ENCODE data around the gene GDAP2.

GDAP2 gene

DNA sequence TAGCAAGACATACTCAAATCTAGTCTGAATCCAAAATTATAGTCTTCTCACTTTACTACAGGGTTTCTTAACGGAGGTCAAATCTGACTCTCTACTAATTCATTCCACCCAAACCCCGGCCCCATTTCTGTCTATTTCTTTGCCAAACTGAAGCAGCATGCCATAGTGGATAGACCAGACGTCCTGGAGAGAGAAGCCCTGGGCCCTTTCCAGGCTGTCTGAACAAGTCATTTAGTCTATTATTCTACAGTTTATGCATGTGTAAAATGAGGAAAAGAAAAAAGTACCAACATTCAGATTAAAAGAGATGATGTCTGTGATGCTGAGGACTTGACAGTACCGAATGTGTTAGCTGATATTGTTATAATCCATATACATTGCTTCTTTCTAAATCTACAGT is 95.0 kb downstream of the GDAP2 start:
- no peaks in the 10 kb centered on the region for H3K4me1 ChIP-seq (ENCODE audit: control extremely low read depth in 1 of 4, control insufficient read depth in 4 of 4, insufficient read depth in 4 of 4, low read length in 3 of 4)
- H3K36me3 ChIP-seq (ENCODE audit: control insufficient read depth in 4 of 4, insufficient read depth in 4 of 4, low read length in 3 of 4) = no peaks in the 10 kb centered on the region
- CTCF ChIA-PET = interaction anchor here (1.1 to 1.7 kb wide), 3 partner anchors 9 to 15 kb away, joined by 3 to 4 read pairs (median 3); no protein-coding TSS in a partner anchor
- H3K9me3 ChIP-seq (ENCODE audit: control extremely low read depth in 1 of 5, control insufficient read depth in 4 of 5, insufficient read depth in 2 of 5, low read depth in 1 of 5, low read length in 4 of 5) = no peaks in the 10 kb centered on the region
- no peak overlapping the region for H3K4me3 ChIP-seq (ENCODE audit: control insufficient read depth in 1 of 7, extremely low read depth in 1 of 7, insufficient read depth in 4 of 7, low read depth in 2 of 7, low read length in 6 of 7)
- 100% methylated on average over 2 of the region's 4 CpGs for WGBS (ENCODE audit: insufficient coverage)
- H3K27ac ChIP-seq (ENCODE audit: insufficient read depth in 1 of 2, low read depth in 1 of 2, low read length in 2 of 2, poor library complexity in 1 of 2, severe bottlenecking in 2 of 2) = no peak overlapping the region
- DNase-seq = no peak
- H3K27me3 ChIP-seq (replicated peaks in 2 of 5; ENCODE audit: control insufficient read depth in 4 of 5, insufficient read depth in 5 of 5, low read length in 4 of 5) = no peaks in the 10 kb centered on the region
- POLR2A ChIA-PET = no interaction called here

DNA sequence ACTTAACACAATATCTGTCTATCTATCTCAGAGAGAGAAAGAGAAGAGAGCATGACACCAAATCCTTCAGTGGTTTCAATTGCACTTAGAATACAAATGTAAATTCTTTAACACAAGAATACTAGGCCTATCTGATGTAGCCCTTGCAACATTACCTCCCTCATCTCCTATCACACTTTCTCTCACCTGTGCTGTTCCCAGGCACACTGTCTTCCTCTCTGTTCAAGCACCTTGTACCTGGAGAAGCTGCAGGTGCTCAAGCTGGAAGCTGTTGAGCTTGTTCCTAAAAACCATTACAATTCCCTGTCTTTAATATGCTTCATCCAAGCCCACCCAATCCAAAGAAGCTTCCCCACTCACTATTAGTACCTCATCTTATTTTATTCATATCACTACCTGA is 97.0 kb downstream of the GDAP2 start:
- H3K27ac ChIP-seq (ENCODE audit: insufficient read depth in 1 of 2, low read depth in 1 of 2, low read length in 2 of 2, poor library complexity in 1 of 2, severe bottlenecking in 2 of 2) = no peak overlapping the region
- H3K27me3 ChIP-seq (replicated peaks in 2 of 5; ENCODE audit: control insufficient read depth in 4 of 5, insufficient read depth in 5 of 5, low read length in 4 of 5) = no peaks in the 10 kb centered on the region
- no peaks in the 10 kb centered on the region for H3K36me3 ChIP-seq (ENCODE audit: control insufficient read depth in 4 of 4, insufficient read depth in 4 of 4, low read length in 3 of 4)
- no peak overlapping the region for H3K4me3 ChIP-seq (ENCODE audit: control insufficient read depth in 1 of 7, extremely low read depth in 1 of 7, insufficient read depth in 4 of 7, low read depth in 2 of 7, low read length in 6 of 7)
- CTCF ChIA-PET = no interaction called here
- no peaks in the 10 kb centered on the region for H3K4me1 ChIP-seq (ENCODE audit: control extremely low read depth in 1 of 4, control insufficient read depth in 4 of 4, insufficient read depth in 4 of 4, low read length in 3 of 4)
- no peaks in the 10 kb centered on the region for H3K9me3 ChIP-seq (ENCODE audit: control extremely low read depth in 1 of 5, control insufficient read depth in 4 of 5, insufficient read depth in 2 of 5, low read depth in 1 of 5, low read length in 4 of 5)
- no peak for DNase-seq
- POLR2A ChIA-PET = no interaction called here

GRCh38 chr1:117830222-117830621 is 99.2 kb downstream of the GDAP2 start:
- H3K27me3 ChIP-seq (replicated peaks in 2 of 5; ENCODE audit: control insufficient read depth in 4 of 5, insufficient read depth in 5 of 5, low read length in 4 of 5) = no peaks in the 10 kb centered on the region
- H3K4me3 ChIP-seq (ENCODE audit: control insufficient read depth in 1 of 7, extremely low read depth in 1 of 7, insufficient read depth in 4 of 7, low read depth in 2 of 7, low read length in 6 of 7) = no peak overlapping the region
- H3K4me1 ChIP-seq (ENCODE audit: control extremely low read depth in 1 of 4, control insufficient read depth in 4 of 4, insufficient read depth in 4 of 4, low read length in 3 of 4) = no peaks in the 10 kb centered on the region
- no peak for DNase-seq
- CTCF ChIA-PET = no interaction called here
- no peaks in the 10 kb centered on the region for H3K36me3 ChIP-seq (ENCODE audit: control insufficient read depth in 4 of 4, insufficient read depth in 4 of 4, low read length in 3 of 4)
- 97% methylated on average over 4 of the region's 4 CpGs for WGBS (ENCODE audit: insufficient coverage)
- POLR2A ChIA-PET = no interaction called here
- H3K27ac ChIP-seq (ENCODE audit: insufficient read depth in 1 of 2, low read depth in 1 of 2, low read length in 2 of 2, poor library complexity in 1 of 2, severe bottlenecking in 2 of 2) = no peak overlapping the region
- H3K9me3 ChIP-seq (ENCODE audit: control extremely low read depth in 1 of 5, control insufficient read depth in 4 of 5, insufficient read depth in 2 of 5, low read depth in 1 of 5, low read length in 4 of 5) = no peaks in the 10 kb centered on the region

- Histone ChIP-seq H3K9me3 (ENCODE audit: control extremely low read depth in 1 of 5, control insufficient read depth in 4 of 5, insufficient read depth in 2 of 5, low read depth in 1 of 5, low read length in 4 of 5) (no peaks in the 10 kb centered on the region), H3K27me3 (replicated peaks in 2 of 5; ENCODE audit: control insufficient read depth in 4 of 5, insufficient read depth in 5 of 5, low read length in 4 of 5) (no peaks in the 10 kb centered on the region), H3K4me1 (ENCODE audit: control extremely low read depth in 1 of 4, control insufficient read depth in 4 of 4, insufficient read depth in 4 of 4, low read length in 3 of 4) (no peaks in the 10 kb centered on the region), H3K27ac (ENCODE audit: insufficient read depth in 1 of 2, low read depth in 1 of 2, low read length in 2 of 2, poor library complexity in 1 of 2, severe bottlenecking in 2 of 2) (no peak overlapping the region), H3K4me3 (ENCODE audit: control insufficient read depth in 1 of 7, extremely low read depth in 1 of 7, insufficient read depth in 4 of 7, low read depth in 2 of 7, low read length in 6 of 7) (no peak overlapping the region), H3K36me3 (ENCODE audit: control insufficient read depth in 4 of 4, insufficient read depth in 4 of 4, low read length in 3 of 4) (no peaks in the 10 kb centered on the region)
- ChIA-PET POLR2A (no interaction called here), CTCF (no interaction called here)
- no CpG with 5 or more reads among the region's 4 CpGs for WGBS (ENCODE audit: insufficient coverage)
- DNase-seq = no peak
These were observed 101.2 kb downstream of the GDAP2 start for GRCh38 chr1:117828201-117828600.

DNA sequence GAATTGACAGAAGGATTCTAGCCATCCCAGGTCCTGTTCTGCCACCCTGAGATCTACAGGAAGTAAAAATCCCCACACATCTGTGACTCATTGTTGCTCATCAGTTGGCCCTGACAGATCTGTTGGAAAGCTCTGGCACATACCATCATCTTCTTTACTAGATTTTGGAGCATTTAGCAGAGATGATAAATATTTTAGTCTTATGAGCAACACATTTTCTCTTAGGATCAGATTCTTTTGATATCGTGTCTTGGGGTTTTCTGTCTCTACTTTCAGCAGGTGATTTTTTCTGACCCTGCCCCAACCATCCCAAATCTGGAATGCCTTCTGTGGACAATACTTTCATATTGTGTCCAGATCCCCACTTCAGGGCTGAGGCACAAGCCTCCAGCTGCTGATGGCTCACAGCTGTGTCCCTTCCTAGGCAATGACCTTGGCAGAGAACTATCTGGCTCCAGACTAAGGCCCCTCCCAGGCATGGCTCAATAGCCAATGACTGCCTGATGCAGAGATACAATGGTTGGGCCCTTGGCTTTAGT is 102.8 kb downstream of the GDAP2 start:
- Histone ChIP-seq H3K36me3 (ENCODE audit: control insufficient read depth in 4 of 4, insufficient read depth in 4 of 4, low read length in 3 of 4) (no peaks in the 10 kb centered on the region), H3K9me3 (ENCODE audit: control extremely low read depth in 1 of 5, control insufficient read depth in 4 of 5, insufficient read depth in 2 of 5, low read depth in 1 of 5, low read length in 4 of 5) (peaks cover 0 to 3% (median 1%) of the 10 kb centered on the region in 5 experiments), H3K27ac (ENCODE audit: insufficient read depth in 1 of 2, low read depth in 1 of 2, low read length in 2 of 2, poor library complexity in 1 of 2, severe bottlenecking in 2 of 2) (no peak overlapping the region), H3K27me3 (replicated peaks in 2 of 5; ENCODE audit: control insufficient read depth in 4 of 5, insufficient read depth in 5 of 5, low read length in 4 of 5) (no peaks in the 10 kb centered on the region), H3K4me1 (ENCODE audit: control extremely low read depth in 1 of 4, control insufficient read depth in 4 of 4, insufficient read depth in 4 of 4, low read length in 3 of 4) (no peaks in the 10 kb centered on the region), H3K4me3 (ENCODE audit: control insufficient read depth in 1 of 7, extremely low read depth in 1 of 7, insufficient read depth in 4 of 7, low read depth in 2 of 7, low read length in 6 of 7) (no peak overlapping the region)
- no peak for DNase-seq
- CTCF ChIA-PET = interaction anchor here (1.1 kb wide), 1 partner anchor 11 kb away, joined by 3 read pairs; no protein-coding TSS in a partner anchor
- WGBS (ENCODE audit: insufficient coverage) = 100% methylated on average over 1 of the region's 1 CpG
- POLR2A ChIA-PET = no interaction called here

- no peak overlapping the region for H3K27ac ChIP-seq (ENCODE audit: insufficient read depth in 1 of 2, low read depth in 1 of 2, low read length in 2 of 2, poor library complexity in 1 of 2, severe bottlenecking in 2 of 2)
- POLR2A ChIA-PET = no interaction called here
These were observed 103.3 kb downstream of the GDAP2 start for GRCh38 chr1:117826119-117826518.

DNA sequence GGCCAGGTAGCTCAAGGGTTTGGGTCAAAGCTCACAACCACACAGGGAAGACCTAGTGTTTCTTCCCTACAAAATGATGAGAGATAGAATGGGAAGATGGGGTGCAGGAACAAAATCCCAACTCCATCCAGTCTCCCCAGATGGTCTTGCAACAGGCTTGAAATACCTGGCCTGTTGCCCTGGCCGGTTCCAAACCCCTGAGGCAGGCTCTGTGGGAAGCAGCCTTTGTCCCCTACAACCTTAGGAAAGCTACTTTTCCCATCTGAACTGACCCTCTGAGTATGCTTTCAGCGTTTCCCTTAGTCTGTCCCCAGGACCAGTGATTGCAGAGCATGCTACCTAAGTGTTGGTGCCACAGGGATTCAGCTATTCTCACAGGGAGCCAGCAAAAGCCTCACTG is 104.0 kb downstream of the GDAP2 start:
- CTCF ChIA-PET = interaction anchor here (1.1 kb wide), 1 partner anchor 10 kb away, joined by 3 read pairs; no protein-coding TSS in a partner anchor
- 90% methylated on average over 2 of the region's 2 CpGs for WGBS (ENCODE audit: insufficient coverage)
- H3K27ac ChIP-seq (ENCODE audit: insufficient read depth in 1 of 2, low read depth in 1 of 2, low read length in 2 of 2, poor library complexity in 1 of 2, severe bottlenecking in 2 of 2) = no peak overlapping the region

More at GRCh38 chr1:117826119-117826518, 103.3 kb downstream of the GDAP2 start:
- 72% methylated on average over 2 of the region's 2 CpGs for WGBS (ENCODE audit: insufficient coverage)
- Histone ChIP-seq H3K4me1 (ENCODE audit: control extremely low read depth in 1 of 4, control insufficient read depth in 4 of 4, insufficient read depth in 4 of 4, low read length in 3 of 4) (no peaks in the 10 kb centered on the region), H3K4me3 (ENCODE audit: control insufficient read depth in 1 of 7, extremely low read depth in 1 of 7, insufficient read depth in 4 of 7, low read depth in 2 of 7, low read length in 6 of 7) (no peak overlapping the region), H3K27me3 (replicated peaks in 2 of 5; ENCODE audit: control insufficient read depth in 4 of 5, insufficient read depth in 5 of 5, low read length in 4 of 5) (no peaks in the 10 kb centered on the region), H3K36me3 (ENCODE audit: control insufficient read depth in 4 of 4, insufficient read depth in 4 of 4, low read length in 3 of 4) (no peaks in the 10 kb centered on the region), H3K9me3 (ENCODE audit: control extremely low read depth in 1 of 5, control insufficient read depth in 4 of 5, insufficient read depth in 2 of 5, low read depth in 1 of 5, low read length in 4 of 5) (peaks cover 0 to 7% (median 2%) of the 10 kb centered on the region in 5 experiments)
- no peak for DNase-seq
- CTCF ChIA-PET = interaction anchor here (1.1 kb wide), 1 partner anchor 11 kb away, joined by 3 read pairs; no protein-coding TSS in a partner anchor

More for the DNA sequence above, 104.0 kb downstream of the GDAP2 start:
- POLR2A ChIA-PET = no interaction called here
- no peak for DNase-seq
- Histone ChIP-seq H3K4me1 (ENCODE audit: control extremely low read depth in 1 of 4, control insufficient read depth in 4 of 4, insufficient read depth in 4 of 4, low read length in 3 of 4) (no peaks in the 10 kb centered on the region), H3K9me3 (ENCODE audit: control extremely low read depth in 1 of 5, control insufficient read depth in 4 of 5, insufficient read depth in 2 of 5, low read depth in 1 of 5, low read length in 4 of 5) (peaks cover 0 to 11% (median 4%) of the 10 kb centered on the region in 5 experiments), H3K27me3 (replicated peaks in 2 of 5; ENCODE audit: control insufficient read depth in 4 of 5, insufficient read depth in 5 of 5, low read length in 4 of 5) (no peaks in the 10 kb centered on the region), H3K36me3 (ENCODE audit: control insufficient read depth in 4 of 4, insufficient read depth in 4 of 4, low read length in 3 of 4) (no peaks in the 10 kb centered on the region), H3K4me3 (ENCODE audit: control insufficient read depth in 1 of 7, extremely low read depth in 1 of 7, insufficient read depth in 4 of 7, low read depth in 2 of 7, low read length in 6 of 7) (no peak overlapping the region)
